DND-41 (cell line): ENCODE data around the gene TAOK3.
"Not testable (repeated sequence)": the region's sequence is repeated elsewhere in the genome, so short reads cannot be mapped to it uniquely, and the experiment has no call there.

Experiments
- ATAC-seq: fragments of 200-7000 bp; cut with Tn5 transposase; 3 replicates; pipeline ENCODE4 v1.9.1; 2021; ENCODE audit warnings: low read depth; ENCODE audit not compliant: insufficient read depth
- DNase-seq: peaks from one replicate; pipeline ENCODE4 v3.0.0-alpha.2; 2020
- H2AFZ ChIP-seq: 2 replicates; pipeline ENCODE4 v1.6.0; 2012; ENCODE audit warnings: low read depth, low read length
- H3K27ac ChIP-seq: 2 replicates; pipeline ENCODE4 v1.5.1; 2012; ENCODE audit warnings: low read length, inconsistent platforms
- H3K27me3 ChIP-seq: fragments of 200-600 bp; sonication (generic); 2 replicates; pipeline ENCODE4 v1.6.0; 2012; ENCODE audit warnings: low read length, mild to moderate bottlenecking, inconsistent platforms; ENCODE audit not compliant: insufficient read depth, poor library complexity
- H3K36me3 ChIP-seq: 2 replicates; pipeline ENCODE4 v1.5.1; 2012; ENCODE audit warnings: low read length, inconsistent platforms; ENCODE audit not compliant: insufficient read depth
- H3K4me1 ChIP-seq: 2 replicates; pipeline ENCODE4 v1.5.1; 2012; ENCODE audit warnings: mild to moderate bottlenecking, low read length; ENCODE audit not compliant: insufficient read depth
- H3K4me2 ChIP-seq: 2 replicates; pipeline ENCODE4 v1.6.0; 2012; ENCODE audit warnings: mild to moderate bottlenecking, moderate library complexity, low read length, inconsistent platforms; ENCODE audit not compliant: insufficient read depth
- H3K4me3 ChIP-seq, 2 experiments: fragments of 200-600 bp in 1 of 2; shearing (Covaris generic) in 1 of 2; 2 replicates each; pipeline ENCODE4 v1.5.1; 2012 to 2016; ENCODE audit warnings: inconsistent platforms in 2 of 2, low read length in 2 of 2, mild to moderate bottlenecking in 2 of 2, low read depth in 1 of 2, moderate library complexity in 1 of 2
- H3K79me2 ChIP-seq: 2 replicates; pipeline ENCODE4 v1.6.0; 2012; ENCODE audit warnings: low read length, inconsistent platforms; ENCODE audit not compliant: insufficient read depth
- H3K9ac ChIP-seq: 2 replicates; pipeline ENCODE4 v1.6.0; 2012; ENCODE audit warnings: low read depth, mild to moderate bottlenecking, inconsistent platforms, low read length, moderate library complexity
- H3K9me3 ChIP-seq: 2 replicates; pipeline ENCODE4 v1.5.1; 2012; ENCODE audit warnings: low read length, moderate library complexity, mild to moderate bottlenecking, inconsistent platforms; ENCODE audit not compliant: insufficient read depth, severe bottlenecking
- H4K20me1 ChIP-seq: 2 replicates; pipeline ENCODE4 v1.6.0; 2012; ENCODE audit warnings: low read length; ENCODE audit not compliant: insufficient read depth
- EZH2 ChIP-seq: IDR thresholded peaks from 3 replicates; pipeline ENCODE4 v1.6.1; 2012; ENCODE audit warnings: borderline replicate concordance, low read depth, mild to moderate bottlenecking, moderate library complexity, low read length, inconsistent platforms; ENCODE audit not compliant: severe bottlenecking
- TF ChIP-seq, protein P1 (sequence below): IDR thresholded peaks from 2 replicates; pipeline ENCODE4 v1.5.1; 2012; ENCODE audit warnings: borderline replicate concordance, low read length, moderate library complexity, mild to moderate bottlenecking; ENCODE audit not compliant: poor library complexity, severe bottlenecking; ENCODE audit errors: extremely low read depth

The TAOK3 gene

DNA sequence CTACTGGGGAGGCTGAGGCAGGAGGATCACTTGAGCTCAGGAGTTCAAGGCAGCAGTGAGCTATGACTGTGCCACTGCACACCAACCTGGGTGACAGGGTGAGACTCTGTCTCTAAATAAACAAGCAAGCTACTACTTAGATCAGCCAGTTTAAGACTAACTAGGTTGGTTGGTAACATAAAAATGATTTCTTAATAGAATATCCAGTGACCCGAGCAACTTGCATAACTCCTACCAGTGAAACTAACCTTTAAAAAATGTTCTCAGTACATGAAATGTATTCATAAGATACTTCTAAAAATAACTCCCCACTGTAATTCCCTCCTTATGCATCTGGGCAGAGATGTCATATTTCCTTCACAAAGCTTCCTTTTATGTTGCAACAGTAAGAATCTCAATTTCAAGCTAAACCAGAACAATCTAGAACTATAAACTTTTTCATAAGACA, 15.9 kb downstream of the TAOK3 start:
- Histone ChIP-seq H3K4me2 (peak overlapping the region; percentile 84), H4K20me1 (0 out of 2 replicates have a peak, but pooled peaks cover 6% of the 10 kb centered on the region), H3K27me3 (no peaks in the 10 kb centered on the region), H3K79me2 (peaks cover 75% of the 10 kb centered on the region), H3K4me3 (peak overlapping the region; percentile 5 to 66; a peak in 3 of 4 replicates), H3K4me1 (peaks cover 44% of the 10 kb centered on the region), H3K9me3 (no peaks in the 10 kb centered on the region), H2AFZ (no peak overlapping the region; the same call in 1 of the 2 replicates), H3K9ac (peak overlapping the region; percentile 74), H3K36me3 (peaks cover 12% of the 10 kb centered on the region; the same call in 1 of the 2 replicates), H3K27ac (peak overlapping the region; percentile 91)
- DNase-seq (no peak), ATAC-seq (no peak)
- TF ChIP-seq, protein P1, sequence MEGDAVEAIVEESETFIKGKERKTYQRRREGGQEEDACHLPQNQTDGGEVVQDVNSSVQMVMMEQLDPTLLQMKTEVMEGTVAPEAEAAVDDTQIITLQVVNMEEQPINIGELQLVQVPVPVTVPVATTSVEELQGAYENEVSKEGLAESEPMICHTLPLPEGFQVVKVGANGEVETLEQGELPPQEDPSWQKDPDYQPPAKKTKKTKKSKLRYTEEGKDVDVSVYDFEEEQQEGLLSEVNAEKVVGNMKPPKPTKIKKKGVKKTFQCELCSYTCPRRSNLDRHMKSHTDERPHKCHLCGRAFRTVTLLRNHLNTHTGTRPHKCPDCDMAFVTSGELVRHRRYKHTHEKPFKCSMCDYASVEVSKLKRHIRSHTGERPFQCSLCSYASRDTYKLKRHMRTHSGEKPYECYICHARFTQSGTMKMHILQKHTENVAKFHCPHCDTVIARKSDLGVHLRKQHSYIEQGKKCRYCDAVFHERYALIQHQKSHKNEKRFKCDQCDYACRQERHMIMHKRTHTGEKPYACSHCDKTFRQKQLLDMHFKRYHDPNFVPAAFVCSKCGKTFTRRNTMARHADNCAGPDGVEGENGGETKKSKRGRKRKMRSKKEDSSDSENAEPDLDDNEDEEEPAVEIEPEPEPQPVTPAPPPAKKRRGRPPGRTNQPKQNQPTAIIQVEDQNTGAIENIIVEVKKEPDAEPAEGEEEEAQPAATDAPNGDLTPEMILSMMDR = no peak
- TF ChIP-seq EZH2 = no peak

DNA sequence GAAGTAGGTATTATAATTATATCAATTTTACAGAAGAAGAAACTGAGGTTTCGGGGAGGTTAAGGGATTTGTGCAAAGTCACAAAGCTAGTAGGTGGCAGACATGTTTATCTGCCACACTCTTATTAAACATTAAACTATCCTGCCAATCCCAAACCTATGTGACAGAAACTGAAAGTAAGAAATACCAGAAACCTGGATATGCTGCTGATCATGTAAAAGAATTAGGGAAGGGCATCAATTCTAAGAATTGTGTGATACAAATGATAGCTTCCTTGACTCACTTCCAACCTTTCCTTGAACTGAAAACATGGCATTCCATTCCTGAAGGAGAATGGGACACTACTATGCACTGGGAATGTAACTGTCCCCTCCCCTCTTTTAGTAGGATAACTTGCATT, 16.9 kb downstream of the TAOK3 start:
- Histone ChIP-seq H4K20me1 (peaks cover 9% of the 10 kb centered on the region; the same call in 1 of the 2 replicates), H3K36me3 (peaks cover 12% of the 10 kb centered on the region; the same call in 1 of the 2 replicates), H3K27ac (no peak overlapping the region), H3K27me3 (no peaks in the 10 kb centered on the region), H3K79me2 (peaks cover 84% of the 10 kb centered on the region), H3K4me1 (peaks cover 44% of the 10 kb centered on the region), H2AFZ (no peak overlapping the region), H3K9ac (no peak overlapping the region), H3K4me2 (peak overlapping the region; percentile 84), H3K4me3 (no peak overlapping the region), H3K9me3 (no peaks in the 10 kb centered on the region)
- no peak for TF ChIP-seq EZH2
- TF ChIP-seq, protein P1 = no peak
- DNase-seq = no peak
- no peak for ATAC-seq

DNA sequence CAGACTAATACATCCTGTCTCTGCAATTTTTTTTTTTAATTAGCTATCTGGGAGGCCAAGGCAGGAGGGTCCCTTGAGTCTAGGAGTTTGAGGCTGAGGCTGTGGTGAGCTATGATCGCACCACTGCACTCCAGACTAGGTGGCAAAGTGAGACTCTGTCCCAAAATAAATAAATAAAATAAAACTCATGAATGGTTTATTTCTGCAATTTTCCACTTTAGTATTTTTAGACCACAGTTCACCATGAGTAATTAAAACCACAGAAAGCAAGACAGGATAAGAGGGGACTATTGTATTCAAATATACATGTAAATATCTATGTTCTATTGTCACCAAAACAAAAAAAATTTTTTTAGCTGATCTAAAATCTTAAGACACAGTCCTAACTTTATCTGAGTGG, 17.8 kb downstream of the TAOK3 start:
- Histone ChIP-seq H3K4me1 (peaks cover 42% of the 10 kb centered on the region), H3K27ac (no peak overlapping the region), H4K20me1 (peaks cover 13% of the 10 kb centered on the region; the same call in 1 of the 2 replicates), H3K4me2 (no peak overlapping the region), H3K9me3 (no peaks in the 10 kb centered on the region), H3K36me3 (peaks cover 12% of the 10 kb centered on the region; the same call in 1 of the 2 replicates), H3K4me3 (no peak overlapping the region), H3K79me2 (peaks cover 90% of the 10 kb centered on the region), H3K9ac (no peak overlapping the region), H3K27me3 (no peaks in the 10 kb centered on the region), H2AFZ (no peak overlapping the region)
- DNase-seq (no peak), ATAC-seq (no peak)
- TF ChIP-seq EZH2 = no peak
- TF ChIP-seq, protein P1 = no peak

DNA sequence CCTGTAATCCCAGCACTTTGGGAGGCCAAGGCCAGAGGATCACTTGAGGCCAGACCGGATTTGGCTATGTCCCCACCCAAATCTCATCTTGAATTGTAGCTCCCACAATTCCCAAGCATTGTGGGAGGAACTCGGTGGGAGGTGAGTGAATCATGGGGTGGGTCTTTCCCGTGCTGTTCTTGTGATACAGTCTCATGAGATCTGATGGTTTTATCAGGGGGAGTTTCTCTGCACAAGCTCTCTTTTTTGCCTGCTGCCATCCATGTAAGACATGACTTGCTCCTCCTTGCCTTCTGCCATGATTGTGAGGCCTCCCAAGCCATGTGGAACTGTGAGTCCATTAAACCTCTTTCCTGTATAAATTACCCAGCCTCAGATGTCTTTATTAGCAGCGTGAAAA, 18.2 kb downstream of the TAOK3 start:
- not testable (repeated sequence) for H3K4me3 ChIP-seq
- peaks cover 93% of the 10 kb centered on the region for H3K79me2 ChIP-seq
- H4K20me1 ChIP-seq = peaks cover 13% of the 10 kb centered on the region; the same call in 1 of the 2 replicates

More for the DNA sequence above, 18.2 kb downstream of the TAOK3 start:
- H3K4me2 ChIP-seq, H3K27me3 ChIP-seq, H3K27ac ChIP-seq, H3K9ac ChIP-seq, DNase-seq, H3K9me3 ChIP-seq, ATAC-seq, H2AFZ ChIP-seq: not testable (repeated sequence)
- peaks cover 38% of the 10 kb centered on the region for H3K4me1 ChIP-seq
- H3K36me3 ChIP-seq = peaks cover 12% of the 10 kb centered on the region; the same call in 1 of the 2 replicates
